ENCODE results near the gene ALPL. TPM values are rescaled to one million over a fixed set of nuclear protein-coding genes. Genes with fewer than 3 reads are reported as not detected.

ALPL gene
- total RNA-seq, 2 experiments from 2014 or later: not detected

- ChIA-PET CTCF (no interaction called here), POLR2A (no interaction called here)
- TF ChIP-seq CTCF (IDR thresholded peaks at IDR 0.05): no peak
- no peak for DNase-seq
- H3K27me3 Mint-ChIP-seq: peaks cover 10% of the 10 kb centered on the region
- intact Hi-C loops (cut with micrococcal nuclease): no loop called here
- no peaks in the 10 kb centered on the region for H3K4me1 Mint-ChIP-seq (ENCODE audit: low read depth)
- H3K27ac Mint-ChIP-seq: no peak overlapping the region
- ATAC-seq: no peak
- no peaks in the 10 kb centered on the region for H3K36me3 Mint-ChIP-seq (ENCODE audit: low read depth)
- no peaks in the 10 kb centered on the region for H3K9me3 Mint-ChIP-seq
- H3K4me3 Mint-ChIP-seq: no peak overlapping the region
Measured at GRCh38 chr1:21576031-21576797, 67.0 kb downstream of the ALPL start.

- no peak overlapping the region for H3K27ac Mint-ChIP-seq
- TF ChIP-seq CTCF (IDR thresholded peaks at IDR 0.05): no peak
- no peak overlapping the region for H3K4me3 Mint-ChIP-seq
- H3K27me3 Mint-ChIP-seq: peaks cover 10% of the 10 kb centered on the region
- ChIA-PET CTCF (no interaction called here), POLR2A (no interaction called here)
- H3K9me3 Mint-ChIP-seq: no peaks in the 10 kb centered on the region
- no peaks in the 10 kb centered on the region for H3K4me1 Mint-ChIP-seq (ENCODE audit: low read depth)
- no peaks in the 10 kb centered on the region for H3K36me3 Mint-ChIP-seq (ENCODE audit: low read depth)
- intact Hi-C loops (cut with micrococcal nuclease): no loop called here
- DNase-seq: no peak
- ATAC-seq: no peak
Measured at GRCh38 chr1:21576798-21577187, 67.6 kb downstream of the ALPL start.

- Mint-ChIP-seq H3K4me1 (ENCODE audit: low read depth) (no peaks in the 10 kb centered on the region), H3K27ac (no peak overlapping the region), H3K4me3 (no peak overlapping the region), H3K9me3 (no peaks in the 10 kb centered on the region), H3K27me3 (peaks cover 8% of the 10 kb centered on the region), H3K36me3 (ENCODE audit: low read depth) (no peaks in the 10 kb centered on the region)
- ChIA-PET POLR2A (no interaction called here), CTCF (no interaction called here)
- TF ChIP-seq CTCF (IDR thresholded peaks at IDR 0.05): no peak
- no peak for DNase-seq
- intact Hi-C loops (cut with micrococcal nuclease): no loop called here
- ATAC-seq: no peak
Measured at GRCh38 chr1:21577324-21577723, 68.1 kb downstream of the ALPL start.

GRCh38 chr1:21577933-21578332, 68.7 kb downstream of the ALPL start:
- H3K9me3 Mint-ChIP-seq: no peaks in the 10 kb centered on the region
- ATAC-seq (no peak), DNase-seq (no peak)
- no peaks in the 10 kb centered on the region for H3K36me3 Mint-ChIP-seq (ENCODE audit: low read depth)
- POLR2A ChIA-PET: interaction anchor here (0.6 to 0.7 kb wide), 2 partner anchors 344 to 1297 kb away, joined by 3 read pairs; no protein-coding TSS in a partner anchor
- no peak for TF ChIP-seq CTCF (IDR thresholded peaks at IDR 0.05)
- no peak overlapping the region for H3K4me3 Mint-ChIP-seq
- no peak overlapping the region for H3K27ac Mint-ChIP-seq
- H3K27me3 Mint-ChIP-seq: peaks cover 11% of the 10 kb centered on the region
- intact Hi-C loops (cut with micrococcal nuclease): no loop called here
- no peaks in the 10 kb centered on the region for H3K4me1 Mint-ChIP-seq (ENCODE audit: low read depth)
- CTCF ChIA-PET: interaction anchor here (0.6 kb wide), 1 partner anchor 77 kb away, joined by 3 read pairs; no protein-coding TSS in a partner anchor

GRCh38 chr1:21579791-21580190, 70.6 kb downstream of the ALPL start:
- intact Hi-C loops (cut with micrococcal nuclease): no loop called here
- no peak for TF ChIP-seq CTCF (IDR thresholded peaks at IDR 0.05)
- no peaks in the 10 kb centered on the region for H3K4me1 Mint-ChIP-seq (ENCODE audit: low read depth)
- no peaks in the 10 kb centered on the region for H3K36me3 Mint-ChIP-seq (ENCODE audit: low read depth)
- no peak overlapping the region for H3K27ac Mint-ChIP-seq
- H3K4me3 Mint-ChIP-seq: no peak overlapping the region
- peaks cover 5% of the 10 kb centered on the region for H3K27me3 Mint-ChIP-seq
- ATAC-seq: no peak
- H3K9me3 Mint-ChIP-seq: no peaks in the 10 kb centered on the region
- ChIA-PET CTCF (interaction anchor here (1.3 kb wide), 1 partner anchor 15 kb away, joined by 3 read pairs; no protein-coding TSS in a partner anchor), POLR2A (no interaction called here)
- no peak for DNase-seq
